ENCODE data around the gene AFAP1L2. TPM values are rescaled to one million over a fixed set of nuclear protein-coding genes. Genes with fewer than 3 reads are reported as not detected.

AFAP1L2 gene
- total RNA-seq, 3 donors from 2014 or later = 6.7 to 23.4 (median 11.6) TPM

DNA sequence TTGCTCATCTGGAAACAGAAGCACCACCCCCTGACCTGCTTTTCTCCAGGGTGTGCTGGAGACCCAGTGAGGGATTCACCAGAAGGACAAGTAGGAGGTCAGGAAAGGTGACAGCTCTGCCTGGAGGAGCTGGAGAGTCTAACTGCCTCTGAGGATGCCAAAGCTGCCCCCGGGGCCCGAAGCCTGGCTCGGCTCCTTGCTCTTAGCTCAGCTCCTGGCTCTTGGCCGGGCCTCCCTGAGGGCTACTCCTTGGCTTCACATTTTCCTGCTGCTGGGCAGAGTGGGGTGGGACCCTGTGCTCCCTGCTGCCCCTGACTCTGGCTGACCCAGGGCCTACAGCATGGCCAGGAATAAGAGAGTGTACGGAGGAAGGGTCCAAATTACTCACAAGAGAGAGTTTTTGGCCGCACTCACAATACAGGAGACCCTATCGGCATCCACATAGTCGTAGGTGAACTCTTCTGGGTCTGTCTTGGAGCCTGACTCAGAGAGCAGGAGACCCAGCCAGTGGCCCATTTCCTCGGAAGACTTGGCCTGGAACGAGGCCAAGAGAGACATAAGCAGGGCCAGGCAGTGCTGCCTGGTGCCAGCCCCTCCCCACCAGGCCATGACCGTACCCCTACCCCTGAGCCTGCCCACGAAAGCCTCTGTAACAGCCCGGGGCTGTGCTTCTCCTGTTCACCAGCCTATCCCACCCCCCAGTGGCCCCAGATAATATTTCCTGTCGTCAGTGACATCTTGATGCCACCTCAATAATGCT, 102.2 kb downstream of the AFAP1L2 start:
- H3K36me3 ChIP-seq (ENCODE audit: low read depth) = no peaks in the 10 kb centered on the region
- ATAC-seq (no peak), DNase-seq (no peak)
- no peaks in the 10 kb centered on the region for H3K9me3 ChIP-seq
- intact Hi-C loops (cut with DNase I, micrococcal nuclease) = loop anchor here (5.0 to 10.0 kb wide), 3 partner anchors 133 to 243 kb away; no protein-coding TSS in a partner anchor
- TF ChIP-seq, protein P1, sequence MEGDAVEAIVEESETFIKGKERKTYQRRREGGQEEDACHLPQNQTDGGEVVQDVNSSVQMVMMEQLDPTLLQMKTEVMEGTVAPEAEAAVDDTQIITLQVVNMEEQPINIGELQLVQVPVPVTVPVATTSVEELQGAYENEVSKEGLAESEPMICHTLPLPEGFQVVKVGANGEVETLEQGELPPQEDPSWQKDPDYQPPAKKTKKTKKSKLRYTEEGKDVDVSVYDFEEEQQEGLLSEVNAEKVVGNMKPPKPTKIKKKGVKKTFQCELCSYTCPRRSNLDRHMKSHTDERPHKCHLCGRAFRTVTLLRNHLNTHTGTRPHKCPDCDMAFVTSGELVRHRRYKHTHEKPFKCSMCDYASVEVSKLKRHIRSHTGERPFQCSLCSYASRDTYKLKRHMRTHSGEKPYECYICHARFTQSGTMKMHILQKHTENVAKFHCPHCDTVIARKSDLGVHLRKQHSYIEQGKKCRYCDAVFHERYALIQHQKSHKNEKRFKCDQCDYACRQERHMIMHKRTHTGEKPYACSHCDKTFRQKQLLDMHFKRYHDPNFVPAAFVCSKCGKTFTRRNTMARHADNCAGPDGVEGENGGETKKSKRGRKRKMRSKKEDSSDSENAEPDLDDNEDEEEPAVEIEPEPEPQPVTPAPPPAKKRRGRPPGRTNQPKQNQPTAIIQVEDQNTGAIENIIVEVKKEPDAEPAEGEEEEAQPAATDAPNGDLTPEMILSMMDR (IDR thresholded peaks at IDR 0.05) = no peak
- H3K4me3 ChIP-seq = no peak overlapping the region
- peaks cover 7% of the 10 kb centered on the region for H3K4me1 ChIP-seq (ENCODE audit: low read depth)

GRCh38 chr10:114301177-114301576, 103.1 kb downstream of the AFAP1L2 start:
- peak in 1 of 3 donors; percentile 6 for DNase-seq
- H3K4me1 ChIP-seq (ENCODE audit: low read depth) = peaks cover 7% of the 10 kb centered on the region
- H3K4me3 ChIP-seq = no peak overlapping the region
- ATAC-seq = no peak
- H3K36me3 ChIP-seq (ENCODE audit: low read depth) = no peaks in the 10 kb centered on the region
- peaks cover 4% of the 10 kb centered on the region for H3K9me3 ChIP-seq
- intact Hi-C loops (cut with DNase I, micrococcal nuclease) = loop anchor here (5.0 to 10.0 kb wide), 3 partner anchors 134 to 244 kb away; no protein-coding TSS in a partner anchor
- TF ChIP-seq, protein P1 (IDR thresholded peaks at IDR 0.05) = no peak

GRCh38 chr10:114300036-114300645, 104.2 kb downstream of the AFAP1L2 start:
- peaks cover 14% of the 10 kb centered on the region for H3K9me3 ChIP-seq
- peaks cover 7% of the 10 kb centered on the region for H3K4me1 ChIP-seq (ENCODE audit: low read depth)
- no peak overlapping the region for H3K4me3 ChIP-seq
- TF ChIP-seq, protein P1 (IDR thresholded peaks at IDR 0.05) = no peak
- no peaks in the 10 kb centered on the region for H3K36me3 ChIP-seq (ENCODE audit: low read depth)
- no peak for ATAC-seq
- no peak for DNase-seq
- intact Hi-C loops (cut with DNase I, micrococcal nuclease) = loop anchor here (5.0 to 10.0 kb wide), 3 partner anchors 135 to 245 kb away; no protein-coding TSS in a partner anchor

GRCh38 chr10:114297136-114297705, 107.1 kb downstream of the AFAP1L2 start:
- intact Hi-C loops (cut with DNase I, micrococcal nuclease) = no loop called here
- no peak for ATAC-seq
- H3K4me1 ChIP-seq (ENCODE audit: low read depth) = no peaks in the 10 kb centered on the region
- peak in 2 of 3 donors; percentile 10 to 17 for DNase-seq
- no peak overlapping the region for H3K4me3 ChIP-seq
- TF ChIP-seq, protein P1 (IDR thresholded peaks at IDR 0.05) = no peak
- H3K36me3 ChIP-seq (ENCODE audit: low read depth) = no peaks in the 10 kb centered on the region
- peaks cover 19% of the 10 kb centered on the region for H3K9me3 ChIP-seq

DNA sequence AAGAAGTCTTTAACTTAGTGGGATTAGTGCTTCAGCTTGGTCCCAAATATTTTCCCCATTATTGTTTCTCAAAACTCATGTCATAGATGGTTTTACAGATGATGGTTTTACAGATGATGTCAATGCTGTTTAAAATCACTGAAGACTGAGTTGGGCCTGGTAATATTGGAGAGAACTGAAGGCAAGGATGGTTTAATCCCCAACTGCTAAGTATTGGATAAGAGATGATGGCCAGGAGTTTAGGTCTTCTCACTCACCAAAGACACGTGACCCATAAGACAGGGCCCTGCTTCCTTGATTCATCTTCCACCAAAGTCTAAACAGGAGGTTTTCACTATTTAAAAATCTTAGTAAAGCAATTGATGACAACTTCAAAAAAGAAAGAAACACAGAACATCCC, 108.9 kb downstream of the AFAP1L2 start:
- TF ChIP-seq, protein P1 (IDR thresholded peaks at IDR 0.05) = no peak
- ATAC-seq (no peak), DNase-seq (no peak)
- H3K9me3 ChIP-seq = peaks cover 19% of the 10 kb centered on the region
- H3K4me3 ChIP-seq = no peak overlapping the region
- intact Hi-C loops (cut with DNase I, micrococcal nuclease) = no loop called here
- H3K36me3 ChIP-seq (ENCODE audit: low read depth) = no peaks in the 10 kb centered on the region
- no peaks in the 10 kb centered on the region for H3K4me1 ChIP-seq (ENCODE audit: low read depth)
